OCI-LY7 (cell line): ENCODE measurements around the gene CIT. TPM values are rescaled to one million over a fixed set of nuclear protein-coding genes. Genes with fewer than 3 reads are reported as not detected.

ENCODE experiments used
- BruUV-seq: library from RNA; stranded (reverse); fragments of 400-500 nt; replicated peaks from 2 replicates; lab custom pipeline; 2021; lab: Mats Ljungman, UMichigan
- CTCF ChIA-PET: fragments of 300-600 bp; sonication (Branson Sonifier 250); formaldehyde crosslinking; loops from one replicate; lab custom pipeline; 2022; ENCODE audit warnings: antibody characterized with exemption; ENCODE audit not compliant: unreplicated experiment; lab: Charles Lee
- POLR2A ChIA-PET: fragments of 300-600 bp; sonication (Branson Sonifier 250); formaldehyde crosslinking; loops from one replicate; lab custom pipeline; 2022; ENCODE audit warnings: antibody characterized with exemption; lab: Charles Lee
- DNase-seq: peaks from one replicate; pipeline ENCODE4 v3.0.0-alpha.2; 2015; ENCODE audit warnings: low spot score
- H2AFZ ChIP-seq: fragments of 200-600 bp; sonication (generic), shearing (Covaris generic); 2 replicates; pipeline ENCODE4 v1.6.1; 2014; ENCODE audit warnings: mild to moderate bottlenecking, antibody characterized with exemption, low read length, moderate library complexity
- H3K27ac ChIP-seq: fragments of 200-600 bp; sonication (generic); 2 replicates; pipeline ENCODE4 v1.5.1; 2014; ENCODE audit warnings: mixed run types, low read depth, mild to moderate bottlenecking, moderate library complexity, low read length, inconsistent platforms; ENCODE audit not compliant: poor library complexity, severe bottlenecking
- H3K36me3 ChIP-seq: fragments of 200-600 bp; sonication (generic); 2 replicates; pipeline ENCODE4 v1.6.1; 2014; ENCODE audit warnings: mild to moderate bottlenecking, antibody characterized with exemption, low read length, moderate library complexity, mixed read lengths; ENCODE audit not compliant: insufficient read depth
- H3K4me1 ChIP-seq: fragments of 200-600 bp; sonication (generic); 2 replicates; pipeline ENCODE4 v1.5.1; 2014; ENCODE audit warnings: mild to moderate bottlenecking, low read length; ENCODE audit not compliant: insufficient read depth, poor library complexity, severe bottlenecking
- H3K4me2 ChIP-seq: fragments of 200-600 bp; sonication (generic); 2 replicates; pipeline ENCODE4 v1.6.1; 2014; ENCODE audit warnings: mild to moderate bottlenecking, low read length
- H3K4me3 ChIP-seq: fragments of 200-600 bp; sonication (generic); 2 replicates; pipeline ENCODE4 v1.5.1; 2014; ENCODE audit warnings: mild to moderate bottlenecking, low read depth, low read length; ENCODE audit not compliant: poor library complexity, severe bottlenecking
- H3K79me2 ChIP-seq: fragments of 200-600 bp; sonication (generic); 2 replicates; pipeline ENCODE4 v1.6.1; 2016; ENCODE audit warnings: low read depth, mild to moderate bottlenecking, low read length, moderate library complexity, mixed read lengths; ENCODE audit not compliant: insufficient read depth
- H3K9me2 ChIP-seq: fragments of 200-600 bp; sonication (generic); 2 replicates; pipeline ENCODE4 v1.6.1; 2016; ENCODE audit warnings: mild to moderate bottlenecking, low read length, mixed read lengths; ENCODE audit not compliant: insufficient read depth
- H3K9me3 ChIP-seq: fragments of 200-600 bp; sonication (generic); 2 replicates; pipeline ENCODE4 v1.6.1; 2014; ENCODE audit warnings: mild to moderate bottlenecking, mixed run types, low read length, mixed read lengths
- H4K20me1 ChIP-seq: fragments of 200-600 bp; sonication (generic); 2 replicates; pipeline ENCODE4 v1.6.1; 2014; ENCODE audit warnings: mild to moderate bottlenecking, antibody characterized with exemption, low read length, moderate library complexity, mixed read lengths; ENCODE audit not compliant: insufficient read depth
- EZH2phosphoT487 ChIP-seq: fragments of 200-600 bp; sonication (generic); IDR thresholded peaks from 2 replicates; pipeline ENCODE4 v1.6.1; 2018; ENCODE audit warnings: low read depth, borderline replicate concordance, mild to moderate bottlenecking, mixed run types, antibody characterized with exemption, low read length, moderate library complexity, mixed read lengths
- intact Hi-C: fragments of 100-400 bp; cut with micrococcal nuclease; formaldehyde crosslinking; loops from one replicate; pipeline ENCODE4 v1.10.0; 2022; ENCODE audit not compliant: unreplicated experiment
- microRNA-seq: library from miRNA; unstranded; fragments of <30 nt; microRNA quantifications from one replicate; pipeline ENCODE4 v1.2.0, GENCODE V29; 2022; ENCODE audit warnings: borderline replicate concordance
- total RNA-seq, 2 experiments: library from RNA; depleted of rRNA in 1 of 2; stranded (reverse); fragments of >200 nt in 1 of 2; shearing (Covaris generic) in 1 of 2; gene quantifications; 2 replicates each; pipeline ENCODE4 v1.2.3, GENCODE V29; 2014 to 2022
- TF ChIP-seq, protein P1 (sequence below): fragments of 200-600 bp; sonication (generic); conservative IDR thresholded peaks from 2 replicates; pipeline ENCODE4 v1.5.1; 2014; ENCODE audit warnings: mild to moderate bottlenecking, antibody characterized with exemption, low read length, moderate library complexity, mixed read lengths

The CIT gene
- total RNA-seq, 2 experiments from 2014 or later = 33.4 to 90.1 TPM

DNA sequence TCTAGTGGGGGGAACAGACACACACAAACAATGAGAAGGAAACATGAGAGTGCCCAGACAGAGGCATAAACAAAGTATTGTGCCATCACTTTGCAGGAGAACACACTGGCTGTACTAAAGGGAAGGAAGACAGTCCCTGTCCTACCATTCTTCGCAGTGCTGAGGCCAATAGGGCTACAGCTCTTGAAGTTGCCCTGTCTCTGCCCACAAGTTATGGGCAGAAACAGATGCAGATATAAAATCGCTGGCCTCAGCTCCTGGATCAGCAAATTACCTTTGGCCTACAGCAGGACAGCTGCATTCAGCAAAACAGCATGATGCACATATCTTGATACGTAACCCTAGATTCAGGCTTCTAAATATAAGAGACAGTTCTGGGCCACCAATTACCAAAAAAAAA is 232.2 kb downstream of the CIT start:
- no peak for DNase-seq
- H3K4me3 ChIP-seq = no peak overlapping the region
- H3K79me2 ChIP-seq = no peaks in the 10 kb centered on the region
- no peaks in the 10 kb centered on the region for H3K9me2 ChIP-seq
- no peaks in the 10 kb centered on the region for H4K20me1 ChIP-seq
- intact Hi-C loops = no loop called here
- TF ChIP-seq, protein P1, sequence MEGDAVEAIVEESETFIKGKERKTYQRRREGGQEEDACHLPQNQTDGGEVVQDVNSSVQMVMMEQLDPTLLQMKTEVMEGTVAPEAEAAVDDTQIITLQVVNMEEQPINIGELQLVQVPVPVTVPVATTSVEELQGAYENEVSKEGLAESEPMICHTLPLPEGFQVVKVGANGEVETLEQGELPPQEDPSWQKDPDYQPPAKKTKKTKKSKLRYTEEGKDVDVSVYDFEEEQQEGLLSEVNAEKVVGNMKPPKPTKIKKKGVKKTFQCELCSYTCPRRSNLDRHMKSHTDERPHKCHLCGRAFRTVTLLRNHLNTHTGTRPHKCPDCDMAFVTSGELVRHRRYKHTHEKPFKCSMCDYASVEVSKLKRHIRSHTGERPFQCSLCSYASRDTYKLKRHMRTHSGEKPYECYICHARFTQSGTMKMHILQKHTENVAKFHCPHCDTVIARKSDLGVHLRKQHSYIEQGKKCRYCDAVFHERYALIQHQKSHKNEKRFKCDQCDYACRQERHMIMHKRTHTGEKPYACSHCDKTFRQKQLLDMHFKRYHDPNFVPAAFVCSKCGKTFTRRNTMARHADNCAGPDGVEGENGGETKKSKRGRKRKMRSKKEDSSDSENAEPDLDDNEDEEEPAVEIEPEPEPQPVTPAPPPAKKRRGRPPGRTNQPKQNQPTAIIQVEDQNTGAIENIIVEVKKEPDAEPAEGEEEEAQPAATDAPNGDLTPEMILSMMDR = no peak
- TF ChIP-seq EZH2phosphoT487 = no peak
- H3K27ac ChIP-seq = no peak overlapping the region
- CTCF ChIA-PET = no interaction called here
- H3K4me1 ChIP-seq = no peaks in the 10 kb centered on the region
- no peak overlapping the region for H3K4me2 ChIP-seq
- no peaks in the 10 kb centered on the region for H3K9me3 ChIP-seq
- no peaks in the 10 kb centered on the region for H3K36me3 ChIP-seq
- H2AFZ ChIP-seq = no peak overlapping the region
- POLR2A ChIA-PET = no interaction called here
- BruUV-seq = no TSS peak

DNA sequence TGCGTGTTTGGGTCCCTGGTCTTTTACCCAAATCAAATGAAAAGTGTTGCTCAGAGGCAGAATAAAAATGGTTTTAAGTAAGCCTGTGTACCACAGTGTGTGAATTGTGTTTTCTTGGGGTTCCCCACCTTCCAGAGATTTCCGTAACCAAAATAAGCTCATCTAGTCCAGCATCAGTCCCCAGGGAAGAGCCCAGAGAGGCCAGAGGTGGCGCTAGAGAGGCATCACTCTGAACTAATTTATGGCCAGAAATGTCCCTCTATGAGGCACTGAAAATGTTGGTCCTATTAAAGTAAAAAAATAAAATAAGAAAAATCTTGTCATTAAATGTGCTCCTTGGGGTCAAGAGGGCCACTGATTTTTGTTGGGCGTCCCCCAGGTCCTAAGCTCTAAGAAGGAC is 234.1 kb downstream of the CIT start:
- H3K9me2 ChIP-seq = no peaks in the 10 kb centered on the region
- H3K4me2 ChIP-seq = no peak overlapping the region
- TF ChIP-seq EZH2phosphoT487 = no peak
- TF ChIP-seq, protein P1 = peak; percentile 70
- H3K27ac ChIP-seq = no peak overlapping the region
- BruUV-seq = no TSS peak
- POLR2A ChIA-PET = no interaction called here
- H3K36me3 ChIP-seq = no peaks in the 10 kb centered on the region
- no peaks in the 10 kb centered on the region for H3K79me2 ChIP-seq
- H3K4me1 ChIP-seq = no peaks in the 10 kb centered on the region
- CTCF ChIA-PET = no interaction called here
- no peak overlapping the region for H2AFZ ChIP-seq
- H4K20me1 ChIP-seq = no peaks in the 10 kb centered on the region
- H3K9me3 ChIP-seq = no peaks in the 10 kb centered on the region
- intact Hi-C loops = no loop called here
- no peak for DNase-seq
- no peak overlapping the region for H3K4me3 ChIP-seq

Small RNA genes lying within 50 kb of the gene (microRNA-seq; reads per million reads assigned to microRNA genes)
- gene MIR1178 = not detected

Other genes with a start within 250 kb of the CIT start
- 21.8 and 32.4 TPM in 2 replicates for gene PRKAB1, start 209.2 kb downstream of the CIT start, total RNA-seq (2014; rRNA removed; shearing (Covaris generic))
- gene PRKAB1, start 209.2 kb downstream of the CIT start, total RNA-seq (2022) = 45.1 and 46.1 TPM in 2 replicates
- gene BICDL1, start 111.9 kb upstream of the CIT start, total RNA-seq (2014; rRNA removed; shearing (Covaris generic)) = 6.5 and 7.1 TPM in 2 replicates
- gene BICDL1, start 111.9 kb upstream of the CIT start, total RNA-seq (2022) = 19.9 and 22.6 TPM in 2 replicates
- 30.9 and 42.2 TPM in 2 replicates for gene RAB35, start 239.4 kb upstream of the CIT start, total RNA-seq (2014; rRNA removed; shearing (Covaris generic))
- 71.1 and 85.9 TPM in 2 replicates for gene RAB35, start 239.4 kb upstream of the CIT start, total RNA-seq (2022)